Epidermal melanocyte (primary cell): ENCODE results near the gene RORB.

Source experiments
- DNase-seq: peaks from one replicate; pipeline ENCODE4 v3.0.0; 2011; ENCODE audit warnings: low spot score; ENCODE audit not compliant: insufficient read length

Gene RORB

GRCh38 chr9:74718709-74719108 is 221.6 kb downstream of the RORB start:
- DNase-seq = no peak

- no peak for DNase-seq
Observed at GRCh38 chr9:74719306-74719705, 222.2 kb downstream of the RORB start.

GRCh38 chr9:74721696-74722660 is 224.8 kb downstream of the RORB start:
- DNase-seq = no peak

- no peak for DNase-seq
Observed at GRCh38 chr9:74724317-74724716, 227.2 kb downstream of the RORB start.

GRCh38 chr9:74726581-74726980 is 229.4 kb downstream of the RORB start:
- no peak for DNase-seq

- no peak for DNase-seq
Observed at GRCh38 chr9:74728176-74728575, 231.0 kb downstream of the RORB start.

- DNase-seq = no peak
Observed at GRCh38 chr9:74729136-74729695, 232.1 kb downstream of the RORB start.

GRCh38 chr9:74735761-74736160 is 238.6 kb downstream of the RORB start:
- DNase-seq = no peak

- DNase-seq = no peak
Observed at GRCh38 chr9:74736646-74737045, 239.5 kb downstream of the RORB start.

- DNase-seq = no peak
Observed at GRCh38 chr9:74742191-74742790, 245.2 kb downstream of the RORB start.
